Panc1 (cell line): ENCODE data around the gene TMEM185A. TPM values are rescaled to one million over a fixed set of nuclear protein-coding genes. Genes with fewer than 3 reads are reported as not detected.

Experiments used
- ATAC-seq: fragments of 200-7000 bp; cut with Tn5 transposase; 2 replicates; pipeline ENCODE4 v1.9.1; 2020; ENCODE audit warnings: mild to moderate bottlenecking, moderate library complexity
- BruUV-seq: library from RNA; stranded (reverse); fragments of 400-500 nt; replicated peaks from 2 replicates; lab custom pipeline; 2021; lab: Mats Ljungman, UMichigan
- CTCF ChIA-PET: fragments of 300-600 bp; sonication (Branson Sonifier 250); formaldehyde crosslinking; loops from one replicate; lab custom pipeline; 2022; ENCODE audit warnings: antibody characterized with exemption; lab: Charles Lee
- POLR2A ChIA-PET: fragments of 300-600 bp; sonication (Branson Sonifier 250); formaldehyde crosslinking; loops from one replicate; lab custom pipeline; 2022; ENCODE audit warnings: antibody characterized with exemption; lab: Charles Lee
- DNase-seq: peaks from one replicate; pipeline ENCODE4 v3.0.0-alpha.2; 2010; ENCODE audit warnings: low read depth, low spot score
- H3K27ac ChIP-seq: 2 replicates; pipeline ENCODE4 v1.5.1; 2011; ENCODE audit warnings: mild to moderate bottlenecking, low read length, inconsistent platforms
- H3K27me3 ChIP-seq: fragments of 200-500 bp; sonication (Bioruptor generic); 2 replicates; pipeline ENCODE4 v1.6.0; 2014; ENCODE audit warnings: low read length, inconsistent platforms; ENCODE audit not compliant: control insufficient read depth, insufficient read depth
- H3K36me3 ChIP-seq: fragments of 200-500 bp; sonication (Bioruptor generic); 2 replicates; pipeline ENCODE4 v1.5.1; 2014; ENCODE audit warnings: inconsistent platforms, mild to moderate bottlenecking, low read length, moderate library complexity; ENCODE audit not compliant: control insufficient read depth, insufficient read depth
- H3K4me1 ChIP-seq: 2 replicates; pipeline ENCODE4 v1.5.1; 2011; ENCODE audit warnings: inconsistent platforms, mild to moderate bottlenecking, low read length, moderate library complexity; ENCODE audit not compliant: control insufficient read depth, insufficient read depth
- H3K4me3 ChIP-seq, 2 experiments: 2 replicates each; pipeline ENCODE4 v1.5.1; 2011 to 2012; ENCODE audit warnings: low read depth in 2 of 2, low read length in 2 of 2, mild to moderate bottlenecking in 2 of 2, inconsistent platforms in 1 of 2, moderate library complexity in 1 of 2
- H3K9me3 ChIP-seq: fragments of 200-500 bp; sonication (Bioruptor generic); 2 replicates; pipeline ENCODE4 v1.5.1; 2014; ENCODE audit warnings: low read depth, mild to moderate bottlenecking, inconsistent platforms, low read length, moderate library complexity; ENCODE audit not compliant: control insufficient read depth, insufficient read depth
- POLR2AphosphoS5 ChIP-seq: IDR thresholded peaks from 2 replicates; pipeline ENCODE4 v1.6.1; 2012; ENCODE audit warnings: mild to moderate bottlenecking, low read depth, low read length, moderate library complexity
- REST ChIP-seq, 2 experiments: IDR thresholded peaks; 2 replicates each; pipeline ENCODE4 v1.6.1; 2011 to 2012; ENCODE audit warnings: low read depth in 2 of 2, control low read depth in 1 of 2, low read length in 1 of 2, mild to moderate bottlenecking in 1 of 2, moderate library complexity in 1 of 2; ENCODE audit not compliant: insufficient read depth in 1 of 2
- SIN3A ChIP-seq: IDR thresholded peaks from 2 replicates; pipeline ENCODE4 v1.6.1; 2012; ENCODE audit warnings: low read depth, mild to moderate bottlenecking, low read length, moderate library complexity, borderline replicate concordance; ENCODE audit not compliant: insufficient read depth
- TCF7L2 ChIP-seq: IDR thresholded peaks from 2 replicates; pipeline ENCODE4 v1.6.1; 2011; ENCODE audit warnings: mild to moderate bottlenecking, low read depth, low read length, inconsistent platforms
- in situ Hi-C: cut with HindIII; loops from 2 replicates; pipeline ENCODE4 v1.10.0; 2016; ENCODE audit warnings: low sequenced_read_pairs, low pct_unique_long_range_greater_than_20kb
- intact Hi-C: fragments of 100-400 bp; cut with micrococcal nuclease; formaldehyde crosslinking; loops from one replicate; pipeline ENCODE4 v1.10.0; 2022; ENCODE audit not compliant: unreplicated experiment
- total RNA-seq: library from RNA; stranded (reverse); gene quantifications from one replicate; pipeline ENCODE4 v1.2.1, GENCODE V29; 2021; ENCODE audit not compliant: unreplicated experiment
- TF ChIP-seq, protein P1 (sequence below): fragments of 450-650 bp; IDR thresholded peaks from 2 replicates; pipeline ENCODE4 v1.5.1; 2017; ENCODE audit warnings: mild to moderate bottlenecking

TMEM185A gene
- total RNA-seq, 1 experiment from 2014 or later = 27.3 TPM

DNA sequence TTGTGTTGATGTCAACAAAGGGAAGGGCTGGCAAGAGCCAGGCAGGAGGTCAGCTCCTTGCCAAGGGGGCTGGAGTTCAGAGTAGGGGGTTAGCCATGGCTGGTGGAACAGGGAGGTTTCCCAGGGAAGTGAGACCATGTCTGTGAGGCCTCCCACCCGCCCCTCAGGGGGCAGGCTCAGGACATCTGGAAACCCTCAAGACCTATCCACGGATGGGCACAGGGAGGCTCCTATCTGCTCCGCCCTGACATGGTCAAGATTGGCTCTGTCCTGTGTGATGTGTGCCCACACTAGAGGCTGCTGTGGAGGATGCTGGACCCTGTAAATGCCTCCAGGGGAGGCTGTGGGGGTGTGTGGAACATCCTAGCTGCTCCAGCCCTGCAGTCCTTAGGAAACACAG, 8.0 kb upstream of the TMEM185A start:
- ATAC-seq (no peak), DNase-seq (no peak)
- Histone ChIP-seq H3K27me3 (no peaks in the 10 kb centered on the region; the same call in none of the 2 replicates), H3K36me3 (no peaks in the 10 kb centered on the region), H3K4me1 (no peaks in the 10 kb centered on the region), H3K9me3 (no peaks in the 10 kb centered on the region), H3K27ac (no peak overlapping the region), H3K4me3 (no peak overlapping the region)
- TF ChIP-seq TCF7L2 = no peak
- TF ChIP-seq, protein P1, sequence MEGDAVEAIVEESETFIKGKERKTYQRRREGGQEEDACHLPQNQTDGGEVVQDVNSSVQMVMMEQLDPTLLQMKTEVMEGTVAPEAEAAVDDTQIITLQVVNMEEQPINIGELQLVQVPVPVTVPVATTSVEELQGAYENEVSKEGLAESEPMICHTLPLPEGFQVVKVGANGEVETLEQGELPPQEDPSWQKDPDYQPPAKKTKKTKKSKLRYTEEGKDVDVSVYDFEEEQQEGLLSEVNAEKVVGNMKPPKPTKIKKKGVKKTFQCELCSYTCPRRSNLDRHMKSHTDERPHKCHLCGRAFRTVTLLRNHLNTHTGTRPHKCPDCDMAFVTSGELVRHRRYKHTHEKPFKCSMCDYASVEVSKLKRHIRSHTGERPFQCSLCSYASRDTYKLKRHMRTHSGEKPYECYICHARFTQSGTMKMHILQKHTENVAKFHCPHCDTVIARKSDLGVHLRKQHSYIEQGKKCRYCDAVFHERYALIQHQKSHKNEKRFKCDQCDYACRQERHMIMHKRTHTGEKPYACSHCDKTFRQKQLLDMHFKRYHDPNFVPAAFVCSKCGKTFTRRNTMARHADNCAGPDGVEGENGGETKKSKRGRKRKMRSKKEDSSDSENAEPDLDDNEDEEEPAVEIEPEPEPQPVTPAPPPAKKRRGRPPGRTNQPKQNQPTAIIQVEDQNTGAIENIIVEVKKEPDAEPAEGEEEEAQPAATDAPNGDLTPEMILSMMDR = no peak
- no peak for TF ChIP-seq POLR2AphosphoS5
- TF ChIP-seq REST (IDR thresholded peaks at IDR 0.05; ENCODE audit: insufficient read depth in 1 of 2, low read depth in 2 of 2, low read length in 1 of 2) = no peak
- TF ChIP-seq SIN3A = no peak
- intact Hi-C loops (no loop called here), in situ Hi-C loops (no loop called here)
- BruUV-seq = no TSS peak
- ChIA-PET POLR2A (no interaction called here), CTCF (no interaction called here)

DNA sequence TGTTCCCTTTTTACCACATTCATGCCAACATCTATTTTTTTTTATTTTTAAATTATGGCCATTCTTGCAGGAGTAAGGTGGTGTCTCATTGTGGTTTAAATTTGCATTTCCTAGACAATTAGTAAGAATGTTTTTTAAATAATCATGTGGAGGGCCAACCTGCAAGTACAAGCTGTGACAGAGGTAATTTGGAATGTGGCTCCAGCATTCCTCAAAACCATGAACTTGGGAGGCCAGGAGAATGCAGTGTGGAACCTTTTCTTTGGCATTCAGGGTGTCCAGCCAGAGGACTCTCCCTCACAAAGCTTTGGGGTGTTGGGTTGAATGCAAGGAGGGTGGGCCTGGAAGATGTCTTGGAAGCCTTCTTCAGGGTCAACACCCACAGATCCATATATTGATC, 7.3 kb upstream of the TMEM185A start:
- intact Hi-C loops = no loop called here
- POLR2A ChIA-PET = no interaction called here
- in situ Hi-C loops = no loop called here
- no peaks in the 10 kb centered on the region for H3K36me3 ChIP-seq
- H3K27me3 ChIP-seq = no peaks in the 10 kb centered on the region; the same call in none of the 2 replicates
- no peak for ATAC-seq
- CTCF ChIA-PET = no interaction called here
- no peak for TF ChIP-seq TCF7L2
- TF ChIP-seq, protein P1 = no peak
- TF ChIP-seq REST (IDR thresholded peaks at IDR 0.05; ENCODE audit: insufficient read depth in 1 of 2, low read depth in 2 of 2, low read length in 1 of 2) = no peak
- TF ChIP-seq POLR2AphosphoS5 = no peak
- no peak for TF ChIP-seq SIN3A
- H3K27ac ChIP-seq = no peak overlapping the region
- H3K4me1 ChIP-seq = no peaks in the 10 kb centered on the region
- BruUV-seq = no TSS peak
- no peak for DNase-seq
- H3K4me3 ChIP-seq = no peak overlapping the region
- no peaks in the 10 kb centered on the region for H3K9me3 ChIP-seq
